ENCODE measurements around the gene RHEX.

RHEX gene

GRCh38 chr1:206105464-206105995, 52.6 kb downstream of the RHEX start:
- Histone ChIP-seq H3K4me1 (ENCODE audit: insufficient read depth, low read length) (peaks cover 2% of the 10 kb centered on the region; the same call in 1 of the 2 replicates), H3K36me3 (ENCODE audit: insufficient read depth, low read length) (no peaks in the 10 kb centered on the region), H3K9ac (ENCODE audit: low read depth, low read length) (no peak overlapping the region), H3K9me3 (ENCODE audit: control insufficient read depth, insufficient read depth, low read length) (no peaks in the 10 kb centered on the region)

- Histone ChIP-seq H3K9me3 (ENCODE audit: control insufficient read depth, insufficient read depth, low read length) (no peaks in the 10 kb centered on the region), H3K9ac (ENCODE audit: low read depth, low read length) (no peak overlapping the region)
Measured at GRCh38 chr1:206106328-206107167, 53.6 kb downstream of the RHEX start.

GRCh38 chr1:206107168-206107544, 54.2 kb downstream of the RHEX start:
- Histone ChIP-seq H3K9ac (ENCODE audit: low read depth, low read length) (no peak overlapping the region), H3K9me3 (ENCODE audit: control insufficient read depth, insufficient read depth, low read length) (no peaks in the 10 kb centered on the region), H3K4me1 (ENCODE audit: insufficient read depth, low read length) (0 out of 2 replicates have a peak, but pooled peaks cover 2% of the 10 kb centered on the region), H3K36me3 (ENCODE audit: insufficient read depth, low read length) (no peaks in the 10 kb centered on the region)

More at GRCh38 chr1:206106328-206107167, 53.6 kb downstream of the RHEX start:
- Histone ChIP-seq H3K4me1 (ENCODE audit: insufficient read depth, low read length) (peaks cover 2% of the 10 kb centered on the region; the same call in 1 of the 2 replicates), H3K36me3 (ENCODE audit: insufficient read depth, low read length) (no peaks in the 10 kb centered on the region)

GRCh38 chr1:206108635-206109034, 55.7 kb downstream of the RHEX start:
- 0 out of 2 replicates have a peak, but pooled peaks cover 2% of the 10 kb centered on the region for H3K4me1 ChIP-seq (ENCODE audit: insufficient read depth, low read length)
- H3K9ac ChIP-seq (ENCODE audit: low read depth, low read length): no peak overlapping the region
- H3K36me3 ChIP-seq (ENCODE audit: insufficient read depth, low read length): no peaks in the 10 kb centered on the region
- no peaks in the 10 kb centered on the region for H3K9me3 ChIP-seq (ENCODE audit: control insufficient read depth, insufficient read depth, low read length)

- Histone ChIP-seq H3K9me3 (ENCODE audit: control insufficient read depth, insufficient read depth, low read length) (no peaks in the 10 kb centered on the region), H3K9ac (ENCODE audit: low read depth, low read length) (no peak overlapping the region), H3K4me1 (ENCODE audit: insufficient read depth, low read length) (0 out of 2 replicates have a peak, but pooled peaks cover 2% of the 10 kb centered on the region), H3K36me3 (ENCODE audit: insufficient read depth, low read length) (no peaks in the 10 kb centered on the region)
Measured at GRCh38 chr1:206109718-206110117, 56.7 kb downstream of the RHEX start.

- Histone ChIP-seq H3K36me3 (ENCODE audit: insufficient read depth, low read length) (no peaks in the 10 kb centered on the region), H3K9ac (ENCODE audit: low read depth, low read length) (no peak overlapping the region)
Measured at GRCh38 chr1:206110161-206110560, 57.2 kb downstream of the RHEX start.

GRCh38 chr1:206110820-206111219, 57.8 kb downstream of the RHEX start:
- Histone ChIP-seq H3K9me3 (ENCODE audit: control insufficient read depth, insufficient read depth, low read length) (no peaks in the 10 kb centered on the region), H3K36me3 (ENCODE audit: insufficient read depth, low read length) (no peaks in the 10 kb centered on the region), H3K9ac (ENCODE audit: low read depth, low read length) (no peak overlapping the region), H3K4me1 (ENCODE audit: insufficient read depth, low read length) (0 out of 2 replicates have a peak, but pooled peaks cover 2% of the 10 kb centered on the region)

More at GRCh38 chr1:206110161-206110560, 57.2 kb downstream of the RHEX start:
- H3K4me1 ChIP-seq (ENCODE audit: insufficient read depth, low read length): 0 out of 2 replicates have a peak, but pooled peaks cover 2% of the 10 kb centered on the region
- no peaks in the 10 kb centered on the region for H3K9me3 ChIP-seq (ENCODE audit: control insufficient read depth, insufficient read depth, low read length)

- no peaks in the 10 kb centered on the region for H3K9me3 ChIP-seq (ENCODE audit: control insufficient read depth, insufficient read depth, low read length)
- H3K36me3 ChIP-seq (ENCODE audit: insufficient read depth, low read length): no peaks in the 10 kb centered on the region
- H3K9ac ChIP-seq (ENCODE audit: low read depth, low read length): no peak overlapping the region
- 0 out of 2 replicates have a peak, but pooled peaks cover under 1% of the 10 kb centered on the region for H3K4me1 ChIP-seq (ENCODE audit: insufficient read depth, low read length)
Measured at GRCh38 chr1:206111271-206111927, 58.4 kb downstream of the RHEX start.

- Histone ChIP-seq H3K9ac (ENCODE audit: low read depth, low read length) (no peak overlapping the region), H3K4me1 (ENCODE audit: insufficient read depth, low read length) (no peaks in the 10 kb centered on the region), H3K9me3 (ENCODE audit: control insufficient read depth, insufficient read depth, low read length) (no peaks in the 10 kb centered on the region), H3K36me3 (ENCODE audit: insufficient read depth, low read length) (no peaks in the 10 kb centered on the region)
Measured at GRCh38 chr1:206112600-206113301, 59.8 kb downstream of the RHEX start.

- no peaks in the 10 kb centered on the region for H3K9me3 ChIP-seq (ENCODE audit: control insufficient read depth, insufficient read depth, low read length)
- H3K4me1 ChIP-seq (ENCODE audit: insufficient read depth, low read length): no peaks in the 10 kb centered on the region
- H3K9ac ChIP-seq (ENCODE audit: low read depth, low read length): no peak overlapping the region
- no peaks in the 10 kb centered on the region for H3K36me3 ChIP-seq (ENCODE audit: insufficient read depth, low read length)
Measured at GRCh38 chr1:206114692-206115640, 62.0 kb downstream of the RHEX start.

- Histone ChIP-seq H3K36me3 (ENCODE audit: insufficient read depth, low read length) (no peaks in the 10 kb centered on the region), H3K9me3 (ENCODE audit: control insufficient read depth, insufficient read depth, low read length) (no peaks in the 10 kb centered on the region), H3K9ac (ENCODE audit: low read depth, low read length) (no peak overlapping the region), H3K4me1 (ENCODE audit: insufficient read depth, low read length) (no peaks in the 10 kb centered on the region)
Measured at GRCh38 chr1:206115791-206116190, 62.8 kb downstream of the RHEX start.

GRCh38 chr1:206116191-206116872, 63.4 kb downstream of the RHEX start:
- Histone ChIP-seq H3K36me3 (ENCODE audit: insufficient read depth, low read length) (no peaks in the 10 kb centered on the region), H3K9me3 (ENCODE audit: control insufficient read depth, insufficient read depth, low read length) (no peaks in the 10 kb centered on the region), H3K9ac (ENCODE audit: low read depth, low read length) (no peak overlapping the region), H3K4me1 (ENCODE audit: insufficient read depth, low read length) (no peaks in the 10 kb centered on the region)

- H3K9me3 ChIP-seq (ENCODE audit: control insufficient read depth, insufficient read depth, low read length): no peaks in the 10 kb centered on the region
- no peaks in the 10 kb centered on the region for H3K36me3 ChIP-seq (ENCODE audit: insufficient read depth, low read length)
- no peaks in the 10 kb centered on the region for H3K4me1 ChIP-seq (ENCODE audit: insufficient read depth, low read length)
- H3K9ac ChIP-seq (ENCODE audit: low read depth, low read length): peak overlapping the region; percentile 57
Measured at GRCh38 chr1:206116873-206117150, 63.8 kb downstream of the RHEX start.

Measured in ES-I3 (cell line).